Stromal cell of bone marrow (primary cell): ENCODE results near the gene TCF7.

Experiments
- DNase-seq: peaks from one replicate; pipeline ENCODE4 v3.0.0-alpha.2; 2012; ENCODE audit warnings: low read depth

TCF7 gene

GRCh38 chr5:134113363-134113889 is 1.1 kb upstream of the TCF7 start:
- DNase-seq, result no peak

DNA sequence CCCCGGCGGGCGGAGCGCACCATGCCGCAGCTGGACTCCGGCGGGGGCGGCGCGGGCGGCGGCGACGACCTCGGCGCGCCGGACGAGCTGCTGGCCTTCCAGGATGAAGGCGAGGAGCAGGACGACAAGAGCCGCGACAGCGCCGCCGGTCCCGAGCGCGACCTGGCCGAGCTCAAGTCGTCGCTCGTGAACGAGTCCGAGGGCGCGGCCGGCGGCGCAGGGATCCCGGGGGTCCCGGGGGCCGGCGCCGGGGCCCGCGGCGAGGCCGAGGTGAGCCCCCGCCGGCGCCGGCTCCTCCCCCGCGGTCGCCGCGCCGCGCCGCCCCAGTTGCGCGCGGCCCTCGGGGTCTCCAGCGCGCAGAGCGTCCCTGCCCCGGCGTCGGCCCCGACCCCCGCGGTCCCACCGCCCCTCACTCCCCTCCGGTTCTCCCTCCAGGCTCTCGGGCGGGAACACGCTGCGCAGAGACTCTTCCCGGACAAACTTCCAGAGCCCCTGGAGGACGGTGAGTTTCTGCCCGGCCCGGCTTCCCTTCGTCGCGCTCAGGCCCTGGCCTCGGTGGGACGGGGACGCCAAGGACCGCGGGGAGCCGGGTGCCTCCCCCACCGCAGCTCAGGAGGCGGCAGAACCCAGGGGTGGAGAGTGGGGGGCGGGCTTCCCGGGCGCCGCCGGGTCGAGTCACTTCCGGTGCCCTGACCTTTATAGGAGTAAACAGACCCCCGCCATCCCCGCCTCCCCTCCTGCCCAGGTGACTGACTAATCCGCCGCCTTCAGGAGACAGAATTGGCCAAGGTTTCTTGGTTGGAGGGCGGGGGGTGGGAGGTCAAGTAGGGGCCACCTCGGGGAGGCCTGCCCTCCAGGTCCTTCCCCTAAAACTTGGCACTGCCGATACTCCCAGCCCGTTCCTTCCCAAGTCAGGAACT is 665 bp downstream of the TCF7 start:
- no peak for DNase-seq

- DNase-seq, result no peak
These were observed 1.3 kb downstream of the TCF7 start for GRCh38 chr5:134115806-134116175.

GRCh38 chr5:134116286-134116685 is 1.8 kb downstream of the TCF7 start:
- DNase-seq, result no peak

GRCh38 chr5:134116789-134117761 is 2.6 kb downstream of the TCF7 start:
- no peak for DNase-seq

DNA sequence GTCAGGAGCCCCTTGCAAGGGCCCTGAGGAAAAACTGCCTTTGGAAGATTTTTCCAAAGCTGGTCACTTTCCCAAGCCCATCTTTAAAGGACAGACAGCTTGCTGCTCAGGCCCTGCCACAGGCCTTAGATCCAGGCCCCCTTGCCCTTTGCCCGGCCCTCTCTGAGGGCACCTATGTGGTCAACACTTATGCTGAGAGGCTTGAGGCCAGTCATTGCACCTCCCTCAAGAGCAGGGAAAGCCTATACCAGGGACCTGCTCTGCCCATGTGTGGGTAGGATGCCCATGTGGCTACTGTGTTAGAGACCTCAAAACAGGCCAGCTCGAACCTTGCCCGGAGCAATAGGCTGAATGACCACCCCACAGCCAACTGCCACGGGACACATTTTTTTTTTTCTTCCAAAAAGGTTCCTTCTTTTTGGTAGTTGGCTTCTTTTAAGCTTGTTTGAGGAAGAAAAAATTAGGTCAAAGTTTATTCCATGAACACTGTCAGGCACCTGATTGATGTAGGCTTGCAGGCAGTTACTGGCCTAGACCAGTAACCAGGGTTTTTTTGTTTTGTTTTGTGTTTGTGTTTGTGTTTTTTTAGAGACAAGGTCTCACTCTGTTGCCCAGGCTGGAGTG is 3.8 kb downstream of the TCF7 start:
- DNase-seq, result no peak

DNA sequence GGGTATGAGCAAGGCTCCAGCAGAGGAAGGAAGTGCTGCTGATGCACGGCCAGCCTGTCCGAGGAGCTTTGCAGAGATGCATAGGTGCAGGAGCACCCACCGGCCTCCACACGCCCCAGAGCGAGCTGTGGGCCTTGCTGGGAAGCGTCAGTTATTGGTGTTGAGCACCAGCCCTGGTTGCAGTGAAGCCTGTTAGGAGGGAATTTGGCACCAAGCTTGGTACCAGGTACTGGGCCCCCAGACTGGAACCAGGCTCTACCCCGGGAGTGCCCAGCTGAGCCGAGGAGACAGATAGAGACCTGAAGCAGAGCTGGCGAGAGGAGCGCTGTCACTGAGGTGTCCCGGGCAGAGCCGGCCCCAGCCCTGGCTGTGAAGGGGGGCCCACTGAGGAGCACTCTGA is 5.2 kb downstream of the TCF7 start:
- no peak for DNase-seq

DNA sequence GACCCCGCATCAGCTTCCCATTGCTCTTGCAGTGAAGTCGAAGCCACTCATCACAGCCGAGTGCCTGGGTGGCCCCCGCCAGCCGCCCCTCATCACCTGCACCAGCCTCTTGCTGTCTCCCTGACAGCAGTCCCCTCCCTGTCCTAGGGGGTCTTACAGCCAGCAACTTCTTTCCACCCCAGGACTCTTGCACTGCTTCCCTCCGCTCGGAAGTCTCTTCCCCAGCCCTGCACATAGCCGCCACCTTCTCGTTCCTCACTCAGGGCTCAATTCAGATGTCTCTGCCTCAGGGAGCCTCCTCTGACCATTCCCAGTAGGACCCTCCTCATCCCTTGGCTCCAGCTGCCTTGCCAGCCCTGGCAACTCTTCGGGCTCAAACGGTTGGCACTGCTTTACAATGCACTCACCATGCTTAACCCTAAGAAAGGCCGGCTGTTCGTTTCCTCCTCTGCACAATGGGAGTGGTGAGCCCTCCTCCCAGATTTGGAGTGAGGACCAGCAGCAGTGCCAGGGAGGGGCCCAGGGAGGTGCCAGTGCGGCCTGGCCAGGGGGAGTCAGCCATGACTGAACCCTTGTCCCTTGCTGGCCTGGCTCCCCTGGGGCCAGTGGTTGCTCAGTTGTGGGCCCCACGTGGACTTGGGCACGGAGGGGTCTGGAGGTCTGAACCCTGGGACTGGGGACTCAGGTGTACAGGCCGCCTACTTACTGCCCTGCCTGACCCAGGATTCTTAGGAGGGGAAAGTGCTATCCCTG is 6.1 kb downstream of the TCF7 start:
- DNase-seq, result no peak

DNA sequence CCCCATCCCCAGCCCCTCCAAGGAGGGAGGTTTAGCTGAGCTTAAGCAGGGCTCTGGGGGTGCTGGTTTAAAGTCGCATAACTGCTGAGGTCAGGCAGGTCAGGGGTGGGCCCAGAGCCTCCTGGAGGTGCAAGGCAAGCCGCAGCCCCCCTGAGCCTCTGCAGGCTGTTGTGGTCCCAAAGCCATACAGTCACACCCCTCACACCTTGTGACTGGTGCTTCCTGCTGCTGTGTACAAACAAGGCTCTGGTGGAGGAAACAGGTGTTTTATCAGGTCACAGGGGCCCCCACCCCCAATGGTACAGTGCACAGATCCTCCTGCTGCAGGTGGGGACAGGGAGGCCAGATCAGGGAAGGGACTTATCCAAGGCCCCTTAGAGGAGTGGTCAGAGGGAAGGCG is 8.0 kb downstream of the TCF7 start:
- DNase-seq, result no peak

DNA sequence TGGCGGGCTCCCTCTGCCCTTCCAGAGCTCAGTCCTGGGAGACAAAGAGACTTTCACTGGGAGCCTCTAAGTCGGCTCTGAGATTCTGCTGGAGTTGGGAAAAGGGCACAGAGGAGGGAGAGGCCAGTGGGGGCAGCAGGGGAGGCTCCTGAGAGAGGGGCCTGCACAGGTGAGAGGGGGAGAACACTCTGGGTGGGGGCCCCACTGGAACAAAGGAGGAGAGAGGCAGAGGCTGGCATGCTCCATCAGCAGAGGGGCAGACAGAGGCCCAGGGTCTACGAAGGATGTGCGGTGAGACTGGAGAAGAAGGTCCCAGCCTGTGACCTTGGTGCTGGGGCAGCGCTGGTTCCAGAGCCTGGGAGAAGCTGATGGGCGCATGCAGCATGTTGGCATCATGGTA is 8.9 kb downstream of the TCF7 start:
- DNase-seq, result no peak

DNA sequence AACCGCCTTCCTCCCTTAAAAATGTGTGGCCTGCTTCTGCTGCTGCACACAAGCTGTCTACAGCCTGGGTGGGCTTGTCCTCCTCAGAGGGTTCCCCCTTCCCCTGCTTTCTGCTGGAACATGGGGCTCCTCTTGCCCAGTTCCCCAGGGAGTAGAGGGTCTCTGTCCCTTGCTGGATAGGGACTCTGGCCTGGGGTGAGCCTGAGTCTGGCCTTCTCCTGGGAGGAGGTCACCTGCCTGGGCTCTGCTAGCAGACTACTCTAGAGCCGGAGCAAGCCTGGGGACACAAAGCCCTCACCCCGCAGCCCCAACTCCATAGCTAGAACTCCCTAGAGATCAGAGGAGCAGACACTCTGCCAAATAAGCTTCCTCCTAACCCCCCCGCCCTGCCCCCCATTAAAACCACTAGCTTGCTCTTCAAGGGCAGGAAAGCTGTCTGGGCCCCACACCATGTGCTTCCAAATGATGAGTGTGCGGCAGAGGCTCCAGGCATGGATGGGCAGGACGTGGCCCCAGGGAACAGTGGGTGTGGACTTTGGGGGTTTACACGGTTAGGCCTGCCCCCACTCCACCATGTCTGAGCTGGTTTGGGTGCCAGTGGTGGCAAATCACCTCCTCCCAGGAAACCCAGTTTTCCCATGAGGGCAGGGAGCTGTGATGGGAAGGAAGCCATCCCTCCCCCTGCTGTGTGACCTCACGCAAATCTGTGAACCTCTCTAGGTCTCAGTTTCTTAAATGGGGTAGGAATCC is 10.0 kb downstream of the TCF7 start:
- peak; percentile 72 for DNase-seq

DNA sequence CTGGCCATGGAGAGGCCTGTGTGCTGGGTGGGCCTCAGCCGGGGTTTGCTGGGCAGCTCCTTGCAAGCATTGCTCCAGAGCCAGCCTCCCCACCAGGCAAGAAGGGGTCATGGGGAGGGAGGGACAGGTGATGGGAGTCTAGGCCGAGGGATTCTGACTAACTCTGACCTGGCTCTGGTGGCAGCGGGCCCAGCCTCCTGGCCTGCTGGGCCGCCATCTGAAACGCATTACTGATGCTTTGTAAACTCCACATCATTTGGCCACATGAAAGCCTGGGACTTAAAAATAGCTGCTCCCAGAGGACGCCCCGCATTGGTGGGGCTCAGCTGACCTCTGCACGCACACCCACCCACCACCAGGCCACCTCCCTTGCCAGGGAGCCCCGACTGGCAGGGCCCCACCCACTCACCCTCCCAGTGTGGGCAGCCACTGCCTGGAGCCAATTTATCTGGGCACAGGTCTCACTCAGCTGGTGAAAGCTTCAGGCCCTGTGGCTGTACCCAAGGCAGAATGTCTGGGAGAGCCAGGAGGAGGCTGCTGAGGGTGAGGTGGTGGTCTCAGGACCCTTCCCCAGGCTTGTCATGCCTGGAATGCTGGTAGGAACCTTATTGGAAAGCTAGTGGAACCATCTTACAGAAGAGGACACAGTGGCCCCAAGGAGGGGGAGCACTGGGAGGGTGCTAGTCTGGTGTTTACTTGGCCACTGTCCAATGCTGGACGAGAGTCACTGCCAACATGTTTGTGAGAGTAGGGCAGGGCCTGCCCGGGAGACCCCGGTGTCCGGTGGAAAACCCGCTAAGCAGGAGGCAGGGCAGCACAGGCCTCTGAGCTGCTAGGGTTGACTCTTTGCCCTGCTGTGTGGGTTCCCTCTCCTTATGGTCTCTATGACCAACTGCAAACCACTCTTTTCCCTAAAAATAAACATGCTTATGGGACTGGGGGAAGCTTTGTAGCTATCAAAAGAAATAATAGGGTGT is 10.8 kb downstream of the TCF7 start:
- DNase-seq, result peak; percentile 95

- no peak for DNase-seq
These were observed 12.9 kb downstream of the TCF7 start for GRCh38 chr5:134127376-134127861.

DNA sequence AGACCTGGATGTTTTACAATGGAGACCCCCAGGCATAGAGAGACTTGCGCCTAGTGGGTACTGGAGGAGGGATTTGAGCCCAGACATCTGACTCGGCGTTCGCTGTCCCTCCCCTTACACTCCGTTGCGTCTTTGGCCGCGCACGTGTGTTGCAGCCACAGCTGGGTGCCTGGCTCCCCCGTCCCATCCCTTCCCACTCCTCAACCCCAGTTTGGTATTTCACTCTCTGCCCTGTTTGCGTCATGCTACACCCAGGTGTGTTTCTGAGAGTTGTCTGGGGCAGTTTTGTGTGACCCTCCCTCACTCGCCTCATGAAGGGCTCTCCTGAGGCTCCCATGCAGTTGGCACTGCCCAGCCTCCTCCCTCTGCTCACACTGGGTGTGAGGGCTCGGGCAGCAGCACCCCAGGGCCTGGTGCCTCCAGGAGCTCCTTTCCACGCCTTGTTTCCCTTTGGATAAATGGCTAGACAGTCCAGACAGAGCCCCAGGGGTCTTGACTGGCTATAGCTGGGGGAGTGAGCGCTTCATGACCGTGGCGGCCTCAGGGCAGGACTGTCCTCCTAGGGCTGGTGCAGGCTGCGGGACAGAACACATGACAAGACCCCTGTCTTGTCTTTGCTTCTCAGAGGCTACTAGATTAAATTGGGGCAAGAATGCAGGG is 13.6 kb downstream of the TCF7 start:
- no peak for DNase-seq

GRCh38 chr5:134128648-134128995 is 14.1 kb downstream of the TCF7 start:
- DNase-seq, result no peak

DNA sequence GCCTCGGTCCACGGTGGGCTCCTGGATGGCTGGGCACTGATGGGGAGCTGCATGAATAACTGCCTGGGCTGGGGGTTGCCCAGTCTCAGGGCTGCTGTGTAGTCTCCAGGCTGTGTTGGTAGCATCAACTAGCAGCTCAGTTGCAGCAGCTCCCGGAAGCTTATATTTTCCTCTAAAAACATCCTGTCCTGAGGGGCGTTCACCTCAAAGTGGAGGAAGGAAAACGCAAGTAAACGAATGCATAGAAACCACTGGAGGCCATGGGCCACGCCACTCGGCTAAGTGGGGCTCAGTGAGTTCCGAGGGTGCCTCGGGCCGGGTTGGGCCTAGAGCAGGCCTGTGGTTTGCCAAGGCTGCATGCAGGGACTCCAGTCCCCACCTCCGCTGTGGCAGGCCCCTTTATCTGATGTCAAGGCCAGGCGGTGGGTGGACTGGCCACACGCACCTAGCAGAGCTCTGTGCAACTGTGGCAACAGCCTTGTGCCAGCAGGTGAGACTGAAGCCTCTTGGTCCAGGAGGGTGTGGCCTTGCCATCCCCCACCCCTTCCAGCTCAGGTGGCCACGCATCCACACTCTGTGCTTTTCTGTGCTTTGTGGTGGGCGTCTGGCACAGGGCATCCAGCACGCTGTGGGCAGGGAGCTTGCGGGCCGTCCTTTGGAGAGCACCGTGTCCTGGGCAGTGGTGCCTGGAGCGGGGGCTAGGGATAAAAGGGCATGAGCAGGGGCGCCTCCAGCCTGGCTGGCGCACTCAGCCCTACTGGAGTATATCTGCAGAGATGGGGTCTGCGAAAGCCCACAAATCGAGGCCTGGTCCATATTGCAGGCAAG is 15.1 kb downstream of the TCF7 start:
- no peak for DNase-seq

DNA sequence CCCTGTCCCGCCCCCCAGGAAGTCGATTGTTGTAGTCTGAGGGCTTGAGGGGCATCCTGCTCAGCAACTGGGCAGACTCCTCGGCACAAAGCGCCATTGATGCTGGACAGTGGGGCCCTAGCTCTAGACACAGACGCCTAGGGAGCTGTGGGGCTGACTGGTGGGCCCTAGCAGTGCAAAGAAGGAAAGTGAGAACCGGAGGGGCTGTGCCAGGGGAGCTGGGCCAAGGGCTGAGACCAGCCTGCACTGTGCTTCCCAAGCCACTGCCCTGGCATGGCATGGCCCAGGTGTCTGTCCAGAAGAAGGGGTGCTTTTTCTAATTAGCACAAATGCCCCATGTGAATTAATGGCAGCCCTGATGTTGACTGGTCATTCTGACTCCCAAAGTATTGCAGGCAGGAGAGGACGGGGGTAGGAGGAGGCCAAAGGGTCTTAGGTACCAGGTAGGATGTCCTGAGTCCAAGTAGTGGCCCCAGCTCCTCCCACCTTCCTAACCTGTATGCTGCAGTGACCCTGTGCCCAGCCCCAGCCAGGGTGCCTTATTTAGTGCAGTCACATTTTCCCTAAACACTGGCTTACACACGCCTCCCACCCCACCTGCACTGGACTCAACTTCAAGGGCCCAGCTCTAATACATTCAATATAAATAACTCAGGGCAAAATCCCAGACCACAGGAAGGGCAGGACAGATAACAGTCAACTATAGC is 15.9 kb downstream of the TCF7 start:
- DNase-seq, result no peak
